ENCODE data around the gene PPP1R2.
"Not testable (repeated sequence)": the region's sequence is repeated elsewhere in the genome, so short reads cannot be mapped to it uniquely, and the experiment has no call there.

PPP1R2 gene

DNA sequence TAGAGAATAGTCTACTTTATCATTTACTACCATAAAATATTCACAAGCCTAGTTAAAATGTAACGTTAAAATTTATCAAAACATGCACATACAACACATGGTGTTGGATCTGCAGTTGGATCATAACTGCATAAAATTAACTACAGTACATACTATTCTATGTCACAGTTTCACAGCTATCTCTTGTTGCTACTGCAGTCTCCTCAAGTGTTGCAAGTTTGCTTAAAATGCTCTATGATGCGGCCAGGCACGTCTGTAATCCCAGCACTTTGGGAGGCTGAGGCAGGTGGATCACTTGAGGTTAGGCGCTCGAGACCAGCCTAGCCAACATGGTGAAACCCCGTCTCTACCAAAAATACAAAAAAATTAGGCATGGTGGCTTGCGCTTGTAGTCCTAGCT, 10.3 kb downstream of the PPP1R2 start:
- DNase-seq: no peak

DNA sequence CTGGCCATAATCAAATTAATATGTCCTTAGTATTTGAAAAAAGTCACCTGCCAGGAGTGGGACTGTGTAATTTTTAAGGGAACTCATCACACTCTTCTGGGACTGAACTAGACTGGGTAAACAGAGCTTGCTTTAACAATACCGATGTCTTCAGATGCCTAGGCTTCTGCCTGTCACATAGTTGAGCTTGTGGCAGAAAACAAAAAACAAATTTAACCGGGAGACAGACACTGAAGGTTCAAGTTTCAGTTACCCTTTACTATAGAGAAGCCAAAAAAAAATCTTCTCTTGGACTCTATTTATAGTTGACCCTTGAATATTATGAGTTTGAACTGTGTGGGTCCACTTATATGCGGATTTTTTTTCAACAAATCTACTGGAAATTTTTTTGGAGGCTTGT, 10.8 kb downstream of the PPP1R2 start:
- DNase-seq: no peak

DNA sequence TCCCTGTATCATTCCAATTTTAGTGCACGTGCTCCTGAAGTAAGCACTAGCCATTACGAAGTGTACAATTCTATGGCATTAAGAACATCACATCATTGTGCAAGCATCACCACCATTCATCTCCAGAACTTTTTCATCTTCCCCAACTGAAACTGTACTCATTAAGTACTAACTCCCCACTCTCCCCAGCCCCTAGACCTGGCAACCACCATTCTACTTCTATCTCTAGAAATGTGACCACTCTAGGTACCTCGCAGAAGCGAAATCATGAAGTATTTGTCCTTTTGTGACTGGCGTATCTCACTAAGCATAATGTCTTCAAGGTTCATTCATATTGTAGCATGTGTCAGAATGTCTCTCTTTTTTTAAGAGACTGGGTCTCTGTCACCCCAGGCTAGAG, 11.4 kb downstream of the PPP1R2 start:
- DNase-seq: no peak

DNA sequence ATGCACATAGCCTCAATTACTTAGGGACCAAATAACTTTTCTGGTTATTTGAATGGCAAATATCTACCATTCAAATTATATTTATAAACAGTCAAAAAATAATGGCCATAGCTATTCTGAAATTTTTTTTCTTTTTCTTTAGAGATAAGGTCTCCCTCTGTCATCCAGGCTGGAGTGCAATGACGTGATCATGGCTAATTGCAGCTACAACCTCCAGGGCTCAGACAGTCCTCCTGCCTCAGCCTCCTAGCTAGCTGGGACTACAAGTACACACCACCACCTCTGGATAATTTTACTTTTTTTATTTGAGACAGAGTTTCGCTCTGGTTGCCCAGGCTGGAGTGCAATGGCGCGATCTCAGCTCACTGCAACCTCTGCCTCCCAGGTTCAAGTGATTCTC, 16.6 kb downstream of the PPP1R2 start:
- DNase-seq: no peak

DNA sequence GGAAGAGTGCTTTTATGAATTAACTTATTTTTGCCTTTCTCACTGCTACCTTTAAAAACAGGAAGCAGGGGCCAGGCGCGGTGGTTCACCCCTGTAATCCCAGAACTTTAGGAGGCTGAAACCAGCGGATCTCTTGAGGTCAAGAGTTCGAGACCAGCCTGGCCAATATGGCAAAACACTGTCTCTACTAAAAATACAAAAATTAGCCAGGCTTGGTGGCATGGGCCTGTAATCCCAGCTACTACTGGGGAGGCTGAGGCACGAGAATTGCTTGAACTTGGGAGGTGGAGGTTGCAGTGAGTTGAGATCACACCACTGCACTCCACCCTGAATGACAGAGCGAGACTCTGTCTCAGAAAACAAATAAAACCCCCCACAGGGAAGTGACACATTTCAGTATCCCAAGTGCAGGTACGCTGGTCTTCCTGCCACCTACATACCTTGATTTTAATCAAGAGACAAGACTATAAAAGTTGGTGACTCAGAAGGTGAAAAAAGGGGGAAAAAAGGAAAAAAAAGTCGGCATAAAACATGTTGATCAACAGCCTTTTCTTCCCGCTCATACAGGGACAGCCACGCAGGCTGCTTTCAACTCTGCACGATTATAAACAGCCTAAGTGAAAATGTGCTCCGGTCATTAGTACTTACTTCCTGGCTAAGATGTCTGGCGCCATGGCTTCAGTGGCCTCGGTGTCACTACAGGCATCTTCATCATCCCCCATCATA, 18.8 kb downstream of the PPP1R2 start:
- DNase-seq: no peak

DNA sequence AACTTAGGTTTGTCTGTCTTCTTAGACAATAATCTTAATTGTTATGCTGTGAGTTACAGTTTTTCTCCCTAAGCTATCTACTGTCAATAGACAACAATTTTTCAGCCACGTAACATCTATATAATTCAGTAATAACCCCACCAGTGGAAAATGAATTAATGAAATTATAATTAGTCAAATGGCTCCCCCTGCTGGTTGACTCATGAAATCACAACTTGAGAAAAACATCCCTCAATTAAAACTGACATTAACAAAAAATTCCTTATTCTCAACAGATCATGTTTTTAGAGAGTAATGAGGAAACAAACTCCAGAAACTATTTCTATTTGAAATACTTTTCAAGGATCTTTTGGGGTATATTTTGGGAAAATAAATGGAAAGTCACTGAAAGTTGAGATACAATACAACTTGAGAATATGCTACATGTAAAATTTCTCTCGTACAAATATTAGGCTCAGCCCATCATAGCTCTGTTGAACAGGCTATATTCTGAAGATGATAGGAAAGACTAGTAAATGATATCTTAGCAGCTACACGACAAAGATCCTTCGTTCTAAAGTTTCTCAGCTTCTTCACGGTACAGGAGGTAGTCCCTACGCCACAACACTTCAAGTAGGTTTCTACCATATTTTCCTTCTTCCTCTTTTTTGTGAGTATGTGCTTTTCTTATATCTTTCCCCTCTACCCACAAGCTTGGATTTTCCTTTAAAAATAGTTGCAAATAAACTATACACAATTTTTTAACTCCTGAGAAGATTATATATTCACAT, 20.7 kb downstream of the PPP1R2 start:
- no peak for DNase-seq

DNA sequence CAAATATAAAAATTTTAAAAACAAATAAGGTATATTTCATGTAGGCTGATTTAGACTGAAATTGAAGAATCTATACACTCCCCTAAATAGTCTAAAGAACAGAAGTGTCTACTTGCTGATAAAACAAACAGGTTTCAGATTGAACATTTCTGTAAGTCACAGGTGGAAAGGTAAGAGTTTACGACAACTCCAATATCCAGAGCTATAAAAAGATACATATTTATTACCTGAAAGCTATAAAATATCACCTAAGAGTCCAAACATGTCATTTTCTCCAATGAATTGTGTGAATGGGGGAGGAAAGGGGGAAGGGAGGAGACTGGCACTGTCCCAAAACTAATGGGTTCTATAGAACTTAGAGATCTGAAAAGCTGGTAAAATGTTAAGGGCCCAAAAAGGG, 26.1 kb downstream of the PPP1R2 start:
- DNase-seq: no peak

DNA sequence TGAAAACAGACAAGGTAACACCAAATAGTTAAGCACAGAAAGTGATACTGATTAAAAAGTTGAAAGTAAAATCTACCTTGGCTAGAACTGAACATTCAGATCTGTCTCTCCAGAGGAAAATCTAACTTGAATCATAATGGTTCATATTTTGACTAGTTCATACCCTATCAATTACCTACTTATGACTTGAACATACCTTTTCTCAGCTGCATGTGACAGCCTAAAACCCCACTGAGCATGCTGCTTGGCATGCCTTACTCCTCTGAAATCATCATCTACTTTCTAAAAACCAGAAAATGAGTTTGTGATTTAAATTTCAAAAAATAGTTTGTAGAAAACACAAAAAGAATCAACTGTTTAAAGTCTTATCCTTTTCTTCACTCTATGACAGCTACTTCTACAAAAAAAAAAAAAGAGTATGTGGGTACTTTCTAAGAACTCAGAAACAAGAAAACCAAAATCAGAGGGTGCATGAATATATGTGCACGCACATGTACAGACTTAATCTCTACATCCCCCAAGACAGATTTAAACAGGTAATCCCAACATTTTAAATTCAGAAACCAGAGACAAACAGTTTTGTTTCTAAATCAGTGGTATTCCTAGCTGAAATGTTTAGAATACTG, 28.4 kb downstream of the PPP1R2 start:
- not testable (repeated sequence) for DNase-seq

DNA sequence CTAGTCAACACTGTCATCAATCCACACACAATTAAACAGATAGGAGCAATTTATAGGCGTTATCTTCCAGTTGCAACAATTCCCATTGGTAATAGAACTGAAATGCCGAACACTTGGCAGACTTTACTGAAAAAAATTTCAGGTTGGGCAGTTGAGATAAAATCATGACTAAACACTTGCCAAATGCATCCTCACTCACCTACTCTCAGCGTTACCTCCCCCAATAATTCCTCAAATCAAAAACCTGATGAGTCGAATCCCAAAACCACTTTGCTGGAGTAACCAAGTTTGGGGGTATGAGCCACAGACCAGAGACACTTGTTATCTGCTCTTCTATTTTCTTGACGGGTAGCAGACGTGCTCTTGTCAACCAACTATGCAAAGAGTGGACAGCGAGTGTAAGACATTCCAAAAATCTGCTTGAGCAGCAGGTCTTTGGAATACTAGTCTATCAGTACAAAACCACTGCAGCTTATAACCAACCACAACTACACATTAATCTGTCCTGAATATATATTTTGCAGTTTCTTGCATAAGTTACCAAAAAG, 30.3 kb downstream of the PPP1R2 start:
- DNase-seq: no peak

DNA sequence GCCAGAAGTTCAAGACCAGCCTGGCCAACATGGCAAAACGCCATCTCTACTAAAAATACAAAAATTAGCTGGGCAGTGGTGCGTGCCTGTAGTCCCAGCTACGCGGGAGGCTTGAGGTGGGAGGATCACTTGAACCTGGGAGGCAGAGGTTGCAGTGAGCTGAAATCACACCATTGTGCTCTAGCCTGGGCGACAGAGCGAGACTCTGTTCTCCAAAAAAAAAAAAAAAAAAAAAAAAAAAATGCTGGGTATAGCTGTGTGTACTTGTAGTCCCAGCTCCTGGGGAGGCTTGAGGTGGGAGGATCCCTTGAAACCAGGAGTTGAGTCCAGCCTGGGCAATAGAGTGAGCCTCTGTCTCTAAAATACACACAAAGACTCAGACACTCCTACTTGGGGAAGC, 32.0 kb downstream of the PPP1R2 start:
- no peak for DNase-seq

DNA sequence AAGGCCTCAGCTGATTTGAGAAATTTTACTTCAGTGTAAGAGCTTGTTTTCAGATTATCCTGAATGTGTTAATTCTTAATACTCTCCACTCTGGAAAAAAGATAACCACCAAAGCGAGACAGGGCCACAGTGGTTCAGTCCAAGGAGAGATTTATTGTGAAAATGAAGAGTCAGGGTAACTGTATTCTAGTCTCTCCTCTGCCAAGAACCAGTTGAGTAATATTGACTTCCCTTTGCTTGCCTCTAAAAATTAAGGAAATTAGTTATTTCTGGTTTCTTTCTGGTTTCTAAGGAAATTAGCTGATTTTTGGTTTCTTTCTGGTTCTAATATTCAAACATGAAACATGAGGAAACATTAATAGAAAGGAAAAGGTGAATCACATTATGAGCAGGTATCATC, 34.9 kb downstream of the PPP1R2 start:
- DNase-seq: no peak

DNA sequence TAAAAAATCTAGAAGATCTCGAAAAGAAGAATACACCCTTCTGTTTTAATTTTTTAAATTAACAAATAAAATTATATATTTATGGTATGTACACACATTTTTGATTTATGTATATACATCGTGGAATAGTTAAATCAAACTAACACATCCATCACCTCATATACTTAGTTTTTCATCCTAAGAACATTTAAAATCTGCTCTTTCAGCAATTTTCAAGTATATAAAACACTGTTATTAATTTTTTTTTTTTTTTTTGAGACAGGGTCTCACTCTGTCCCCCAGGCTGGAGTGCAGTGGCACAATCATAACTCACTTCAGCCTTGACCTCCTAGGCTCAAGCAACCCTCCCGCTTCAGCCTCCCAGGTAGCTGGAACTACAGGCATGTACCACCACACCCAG, 67.5 kb downstream of the PPP1R2 start:
- DNase-seq: no peak

DNA sequence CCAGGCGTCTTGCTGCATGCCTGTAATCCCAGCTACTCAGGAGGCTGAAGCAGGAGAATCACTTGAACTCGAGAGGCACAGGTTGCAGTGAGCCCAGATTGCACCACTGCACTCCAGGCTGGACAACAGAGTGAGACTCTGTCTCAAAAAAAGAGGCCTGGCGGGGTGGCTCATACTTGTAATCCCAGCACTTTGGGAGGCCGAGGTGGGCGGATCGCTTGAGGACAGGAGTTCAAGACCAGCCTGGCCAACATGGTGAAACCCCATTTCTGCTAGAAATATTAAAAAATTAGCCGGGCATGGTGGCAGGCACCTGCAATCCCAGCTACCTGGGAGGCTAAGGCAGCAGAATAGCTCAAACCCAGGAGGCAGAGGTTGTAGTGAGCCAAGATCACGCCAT, 68.0 kb downstream of the PPP1R2 start:
- DNase-seq: not testable (repeated sequence)

DNA sequence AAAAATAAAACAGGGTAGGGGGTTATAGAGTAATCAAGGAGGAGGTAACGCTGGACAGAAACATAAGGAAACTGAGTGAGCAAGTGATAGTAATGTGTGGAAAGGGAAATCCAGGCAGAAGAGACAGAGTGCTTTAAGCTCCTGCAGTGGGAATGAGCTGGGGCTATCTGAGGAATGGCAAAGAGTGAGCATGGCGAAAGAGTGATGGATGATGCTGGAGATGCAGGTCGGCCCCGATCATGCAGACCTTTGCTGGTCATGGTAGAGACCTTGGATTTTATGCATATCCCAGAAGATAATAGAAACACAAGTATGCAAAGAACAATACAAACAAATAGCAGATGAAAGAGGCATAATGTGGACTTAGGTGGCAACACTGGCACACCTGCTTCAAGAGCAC, 74.3 kb downstream of the PPP1R2 start:
- no peak for DNase-seq

DNA sequence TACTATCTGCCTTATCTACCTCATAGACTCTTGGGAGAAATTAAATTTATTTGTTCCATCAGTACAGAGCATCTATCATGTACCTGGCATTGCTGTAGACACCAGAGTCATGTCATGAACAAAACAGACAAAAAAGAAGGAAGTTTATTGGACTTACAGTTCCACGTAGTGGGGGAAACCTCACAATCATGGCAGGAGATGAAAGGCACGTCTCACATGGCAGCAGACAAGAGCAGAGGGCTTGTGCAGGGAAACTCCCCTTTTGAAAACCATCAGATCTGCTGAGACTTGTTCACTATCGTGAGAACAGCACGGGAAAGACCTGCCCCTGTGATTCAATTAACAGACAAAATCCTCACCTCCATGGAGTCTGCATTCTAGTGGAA, 74.7 kb downstream of the PPP1R2 start:
- DNase-seq: no peak

DNA sequence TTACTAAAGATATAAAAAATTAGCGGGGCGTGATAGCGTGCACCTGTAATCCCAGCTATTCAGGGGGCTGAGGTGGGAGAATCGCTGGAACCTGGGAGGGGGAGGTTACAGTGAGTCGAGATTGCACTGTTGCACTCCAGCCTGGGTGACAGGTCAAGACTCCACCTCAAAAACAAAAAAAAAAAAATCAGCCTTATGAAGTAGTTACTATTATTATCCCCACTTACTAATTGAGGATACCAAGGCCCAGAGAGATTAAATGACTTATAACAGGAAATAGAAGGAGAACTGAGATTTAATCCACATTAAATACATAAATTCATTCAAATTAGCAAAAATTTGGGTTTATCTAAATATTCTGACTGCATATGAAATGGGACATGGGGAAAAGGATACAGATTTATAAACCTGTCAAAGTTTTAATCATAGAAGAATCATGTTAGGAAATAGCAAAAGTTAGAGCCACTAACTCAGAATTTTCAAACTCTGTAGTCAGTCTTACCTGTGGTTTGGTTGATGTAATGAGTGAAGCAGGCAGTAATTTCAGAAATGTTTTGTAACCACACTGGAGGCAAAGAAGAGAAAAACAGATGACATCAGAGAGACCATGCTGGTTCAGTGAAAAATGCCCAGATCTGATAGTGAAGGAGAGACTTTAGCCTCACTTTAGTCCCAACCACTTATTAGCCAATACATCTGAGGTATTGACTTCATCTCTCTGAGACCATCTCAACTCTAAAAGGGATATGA, 75.3 kb downstream of the PPP1R2 start:
- DNase-seq: no peak

DNA sequence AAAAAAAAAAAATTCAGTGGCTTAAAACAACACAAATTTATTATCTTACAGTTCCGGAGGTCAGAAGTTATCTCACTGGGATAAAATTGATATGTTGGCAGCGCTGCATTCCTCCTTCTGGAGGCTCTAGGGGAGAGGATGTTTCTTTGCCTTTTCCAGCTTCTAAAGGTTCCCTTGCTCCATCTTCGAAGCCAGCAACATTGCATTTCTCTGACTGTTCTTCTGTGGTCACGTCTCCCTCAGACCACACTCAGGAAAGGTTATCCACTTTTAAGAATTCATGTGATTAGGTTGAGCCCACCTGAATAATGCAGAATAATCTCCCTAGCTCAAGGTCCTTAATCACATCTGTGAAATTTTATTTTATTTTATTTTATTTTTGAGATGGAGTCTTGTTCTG, 76.9 kb downstream of the PPP1R2 start:
- DNase-seq: no peak
